Loucy (cell line): Measurements from ENCODE around the gene GRID2.

Source experiments
- EZH2phosphoT487 ChIP-seq: fragments of 200-600 bp; IDR thresholded peaks from 2 replicates; pipeline ENCODE4 v1.6.1; 2018; ENCODE audit warnings: antibody characterized with exemption, mild to moderate bottlenecking, moderate library complexity, borderline replicate concordance
- TF ChIP-seq, protein P1 (sequence below): fragments of 200-600 bp; sonication (generic); conservative IDR thresholded peaks from 2 replicates; pipeline ENCODE4 v1.5.1; 2014; ENCODE audit warnings: mild to moderate bottlenecking, antibody characterized with exemption, low read length

DNA sequence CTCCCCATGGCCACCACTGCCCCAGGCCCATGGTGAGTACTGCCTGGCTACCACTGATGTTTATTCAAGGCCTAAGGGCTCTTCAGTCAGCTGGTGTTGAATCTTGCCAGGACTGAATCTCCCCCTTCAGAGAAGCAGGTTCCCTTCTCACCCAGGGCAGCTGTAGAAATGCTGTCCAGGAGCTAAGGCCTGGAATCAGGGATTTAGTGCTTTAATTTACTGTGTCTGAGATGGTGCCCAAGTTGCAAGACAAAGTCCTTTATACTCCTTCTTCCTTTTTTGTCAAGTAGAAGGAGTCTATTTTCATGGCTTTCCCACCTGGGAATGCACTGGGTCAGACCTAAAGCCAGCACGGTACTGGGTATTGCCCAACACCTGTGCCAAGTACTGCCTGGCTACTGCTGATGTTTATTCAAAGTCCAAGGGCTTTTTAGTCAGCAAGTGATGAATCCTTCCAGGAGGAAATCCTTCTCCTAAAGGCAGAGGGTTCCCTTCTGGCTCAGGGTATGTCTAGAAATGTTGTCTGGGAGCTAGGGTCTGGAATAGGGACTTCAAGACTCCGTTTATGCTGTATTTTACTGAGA, 1407.2 kb downstream of the GRID2 start:
- TF ChIP-seq, protein P1, sequence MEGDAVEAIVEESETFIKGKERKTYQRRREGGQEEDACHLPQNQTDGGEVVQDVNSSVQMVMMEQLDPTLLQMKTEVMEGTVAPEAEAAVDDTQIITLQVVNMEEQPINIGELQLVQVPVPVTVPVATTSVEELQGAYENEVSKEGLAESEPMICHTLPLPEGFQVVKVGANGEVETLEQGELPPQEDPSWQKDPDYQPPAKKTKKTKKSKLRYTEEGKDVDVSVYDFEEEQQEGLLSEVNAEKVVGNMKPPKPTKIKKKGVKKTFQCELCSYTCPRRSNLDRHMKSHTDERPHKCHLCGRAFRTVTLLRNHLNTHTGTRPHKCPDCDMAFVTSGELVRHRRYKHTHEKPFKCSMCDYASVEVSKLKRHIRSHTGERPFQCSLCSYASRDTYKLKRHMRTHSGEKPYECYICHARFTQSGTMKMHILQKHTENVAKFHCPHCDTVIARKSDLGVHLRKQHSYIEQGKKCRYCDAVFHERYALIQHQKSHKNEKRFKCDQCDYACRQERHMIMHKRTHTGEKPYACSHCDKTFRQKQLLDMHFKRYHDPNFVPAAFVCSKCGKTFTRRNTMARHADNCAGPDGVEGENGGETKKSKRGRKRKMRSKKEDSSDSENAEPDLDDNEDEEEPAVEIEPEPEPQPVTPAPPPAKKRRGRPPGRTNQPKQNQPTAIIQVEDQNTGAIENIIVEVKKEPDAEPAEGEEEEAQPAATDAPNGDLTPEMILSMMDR: no peak
- TF ChIP-seq EZH2phosphoT487: no peak
